Tibial nerve (tissue), 4 donors: Measurements from ENCODE around the gene SLC35F6.

Experiments used
- EP300 ChIP-seq, 2 donors: sonication (generic); formaldehyde crosslinking; IDR thresholded peaks; one replicate each; pipeline ENCODE4 v1.6.1; 2017; ENCODE audit warnings: antibody characterized with exemption in 2 of 2, mild to moderate bottlenecking in 1 of 2
- POLR2A ChIP-seq, 2 donors: fragments of 450-650 bp; IDR thresholded peaks; one replicate each; pipeline ENCODE4 v1.6.1; 2017; ENCODE audit warnings: antibody characterized with exemption in 2 of 2, mild to moderate bottlenecking in 2 of 2, moderate library complexity in 2 of 2
- TF ChIP-seq, protein P1 (sequence below), 5 experiments: fragments of 200-600 bp in 3 of 5; fragments of 450-650 bp in 2 of 5; sonication (generic) in 3 of 5; IDR thresholded peaks; one replicate each; pipeline ENCODE4 v1.5.1; 2016 to 2019; ENCODE audit warnings: antibody characterized with exemption in 5 of 5, mild to moderate bottlenecking in 3 of 5, moderate library complexity in 2 of 5

DNA sequence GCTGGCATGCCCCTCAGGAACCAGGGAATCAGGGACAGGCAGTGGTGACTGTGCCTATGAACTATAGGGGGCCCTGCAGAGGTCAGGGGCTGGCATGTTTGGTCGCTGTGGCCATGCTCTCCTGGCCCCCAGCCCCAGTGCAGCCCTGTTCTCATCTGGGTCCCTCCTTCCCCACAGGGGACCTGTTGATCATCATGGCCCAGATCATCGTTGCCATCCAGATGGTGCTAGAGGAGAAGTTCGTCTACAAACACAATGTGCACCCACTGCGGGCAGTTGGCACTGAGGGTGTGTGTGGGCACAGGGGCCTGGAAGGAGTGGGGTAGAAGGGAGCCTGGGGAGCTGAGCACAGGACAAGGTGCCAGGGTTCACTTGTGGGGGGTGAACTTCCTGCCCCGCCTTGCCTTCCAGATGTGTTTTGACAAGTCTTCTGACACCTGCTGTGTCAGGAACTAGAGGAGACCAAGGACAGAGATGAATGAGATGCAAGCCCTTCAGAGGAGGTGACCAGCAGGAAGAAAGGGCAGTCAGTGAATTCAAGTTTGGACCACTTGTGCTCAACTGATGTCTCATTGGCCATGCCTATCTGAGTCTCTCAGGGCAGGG lies 12.2 kb downstream of the SLC35F6 start:
- TF ChIP-seq, protein P1, sequence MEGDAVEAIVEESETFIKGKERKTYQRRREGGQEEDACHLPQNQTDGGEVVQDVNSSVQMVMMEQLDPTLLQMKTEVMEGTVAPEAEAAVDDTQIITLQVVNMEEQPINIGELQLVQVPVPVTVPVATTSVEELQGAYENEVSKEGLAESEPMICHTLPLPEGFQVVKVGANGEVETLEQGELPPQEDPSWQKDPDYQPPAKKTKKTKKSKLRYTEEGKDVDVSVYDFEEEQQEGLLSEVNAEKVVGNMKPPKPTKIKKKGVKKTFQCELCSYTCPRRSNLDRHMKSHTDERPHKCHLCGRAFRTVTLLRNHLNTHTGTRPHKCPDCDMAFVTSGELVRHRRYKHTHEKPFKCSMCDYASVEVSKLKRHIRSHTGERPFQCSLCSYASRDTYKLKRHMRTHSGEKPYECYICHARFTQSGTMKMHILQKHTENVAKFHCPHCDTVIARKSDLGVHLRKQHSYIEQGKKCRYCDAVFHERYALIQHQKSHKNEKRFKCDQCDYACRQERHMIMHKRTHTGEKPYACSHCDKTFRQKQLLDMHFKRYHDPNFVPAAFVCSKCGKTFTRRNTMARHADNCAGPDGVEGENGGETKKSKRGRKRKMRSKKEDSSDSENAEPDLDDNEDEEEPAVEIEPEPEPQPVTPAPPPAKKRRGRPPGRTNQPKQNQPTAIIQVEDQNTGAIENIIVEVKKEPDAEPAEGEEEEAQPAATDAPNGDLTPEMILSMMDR (IDR thresholded peaks at IDR 0.05) = no peak
- TF ChIP-seq EP300 (IDR thresholded peaks at IDR 0.05) (no peak), POLR2A (IDR thresholded peaks at IDR 0.05) (no peak)
